GM12865 (cell line): ENCODE data around the gene RANBP3.

Source experiments
- DNase-seq: peaks from one replicate; pipeline ENCODE4 v3.0.0; 2010; ENCODE audit warnings: low read depth
- H3K4me3 ChIP-seq: 2 replicates; pipeline ENCODE4 v1.5.1; 2011; ENCODE audit warnings: mild to moderate bottlenecking, low read depth, low read length, control low read depth
- CTCF ChIP-seq: IDR thresholded peaks from 2 replicates; pipeline ENCODE4 v1.5.1; 2011; ENCODE audit warnings: low read length, control low read depth, low read depth, inconsistent platforms; ENCODE audit not compliant: insufficient read depth; ENCODE audit errors: missing control alignments

RANBP3 gene

GRCh38 chr19:5977222-5977784 lies 637 bp downstream of the RANBP3 start:
- peak overlapping the region; percentile 81 for H3K4me3 ChIP-seq
- no peak for DNase-seq
- TF ChIP-seq CTCF = no peak

GRCh38 chr19:5976768-5977167 lies 1.2 kb downstream of the RANBP3 start:
- H3K4me3 ChIP-seq = peak overlapping the region; percentile 81
- DNase-seq = no peak
- TF ChIP-seq CTCF = no peak

GRCh38 chr19:5975388-5975728 lies 2.6 kb downstream of the RANBP3 start:
- DNase-seq = no peak
- H3K4me3 ChIP-seq = peak overlapping the region; percentile 9
- TF ChIP-seq CTCF = no peak

- TF ChIP-seq CTCF = no peak
- H3K4me3 ChIP-seq = peak overlapping the region; percentile 9
- DNase-seq = peak; percentile 67
Observed at GRCh38 chr19:5974721-5975387, 3.1 kb downstream of the RANBP3 start.

GRCh38 chr19:5973867-5974635 lies 3.9 kb downstream of the RANBP3 start:
- TF ChIP-seq CTCF = no peak
- no peak overlapping the region for H3K4me3 ChIP-seq
- no peak for DNase-seq

GRCh38 chr19:5973376-5973775 lies 4.6 kb downstream of the RANBP3 start:
- H3K4me3 ChIP-seq = no peak overlapping the region
- DNase-seq = no peak
- no peak for TF ChIP-seq CTCF

GRCh38 chr19:5972355-5972731 lies 5.6 kb downstream of the RANBP3 start:
- no peak for TF ChIP-seq CTCF
- H3K4me3 ChIP-seq = no peak overlapping the region

More at GRCh38 chr19:5972355-5972731, 5.6 kb downstream of the RANBP3 start:
- DNase-seq = no peak
